Activated effector memory CD4-positive, alpha-beta T cell treated with Interleukin-2 at 50 U/mL for 16 hours (primary cell): ENCODE results near the gene NKD1.
A peak's percentile ranks its signal among the peaks of the same experiment; 100 is the strongest.

Experiments
- DNase-seq: peaks from one replicate; pipeline ENCODE4 v3.0.0-alpha.2; 2020

NKD1 gene

DNA sequence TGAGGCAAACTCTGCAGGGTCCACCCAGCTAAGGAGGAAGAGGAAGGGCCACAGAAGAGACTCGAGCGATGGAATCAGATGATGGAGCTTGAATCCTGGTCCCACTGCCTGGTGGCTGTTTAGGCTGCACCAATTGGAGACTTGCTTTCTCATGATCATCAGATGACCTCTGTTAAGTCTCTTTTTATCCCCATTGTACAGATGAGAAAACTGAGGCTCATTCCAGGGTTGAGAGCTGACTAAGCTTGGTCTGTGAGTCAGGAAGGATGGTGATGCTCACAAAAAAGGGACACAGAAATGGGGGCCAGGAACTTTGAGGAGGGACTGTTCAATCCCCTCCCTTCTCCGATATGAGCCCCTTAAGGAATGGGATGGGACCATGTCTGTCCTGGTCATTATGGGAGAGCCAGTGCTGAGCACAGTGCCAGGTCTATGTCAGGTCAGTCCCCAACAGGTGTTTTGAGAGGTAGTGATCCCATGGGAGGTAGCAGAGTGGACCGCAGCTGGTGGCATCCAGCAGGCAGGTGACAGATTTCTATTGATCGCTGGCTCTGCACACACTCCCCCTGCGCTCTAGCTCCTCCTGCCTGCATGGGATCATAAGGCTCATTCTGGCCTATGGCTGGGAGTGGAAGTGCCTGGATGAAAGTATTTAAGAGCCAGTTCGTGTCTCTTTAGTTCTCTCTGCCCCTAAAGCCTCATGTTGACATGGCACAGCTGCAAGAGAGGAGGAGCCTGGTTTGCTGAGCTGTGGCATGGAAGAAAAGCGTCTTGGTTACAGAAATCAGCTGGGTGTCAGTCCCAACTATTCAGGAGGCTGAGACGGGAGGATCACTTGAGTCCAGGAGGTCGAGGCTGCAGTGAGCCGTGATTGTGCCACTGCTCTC, 105.7 kb downstream of the NKD1 start:
- DNase-seq, result no peak

DNA sequence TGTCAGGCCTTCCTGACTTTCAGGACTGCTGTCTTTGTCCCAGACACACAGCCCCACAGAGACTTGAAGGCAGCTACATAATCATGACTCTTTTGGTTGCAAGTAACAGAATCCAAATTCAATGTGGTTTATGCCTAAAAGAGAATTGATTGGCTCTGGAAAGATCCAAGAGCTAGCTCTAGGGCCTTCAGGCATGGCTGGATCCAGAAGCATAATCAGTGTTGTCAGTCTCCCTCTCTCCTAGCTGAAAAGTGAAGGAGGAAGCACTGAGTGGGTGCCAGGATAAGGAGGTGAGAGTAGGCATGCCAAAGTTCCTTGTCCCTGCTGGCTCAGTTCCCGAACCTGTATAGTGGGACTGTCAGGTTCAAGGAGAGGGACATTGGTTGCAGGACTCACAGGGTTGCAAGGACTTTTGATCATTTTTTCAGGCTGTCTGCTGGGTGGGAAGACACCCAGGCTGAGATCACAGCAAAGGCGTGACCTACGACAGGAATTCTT, 107.4 kb downstream of the NKD1 start:
- no peak for DNase-seq

DNA sequence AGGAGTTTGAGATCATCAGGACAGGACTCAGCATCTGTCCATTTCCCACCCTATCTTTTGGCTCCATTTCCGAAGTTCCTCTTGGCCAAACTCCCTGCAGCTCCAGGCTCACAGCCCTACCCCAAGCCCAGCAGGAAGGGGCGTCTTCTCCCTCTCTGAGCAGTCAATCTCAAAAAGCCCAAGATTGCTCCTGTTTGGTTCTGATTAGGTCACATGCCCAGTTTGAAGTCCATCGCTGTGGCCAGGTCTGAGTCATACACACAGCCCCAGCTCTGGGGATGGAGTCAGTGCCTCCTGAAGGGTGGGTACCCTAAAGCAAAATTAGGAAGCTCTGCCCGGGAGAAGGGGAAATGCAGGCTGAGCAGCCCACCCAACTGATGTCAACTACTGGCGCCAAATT, 109.0 kb downstream of the NKD1 start:
- no peak for DNase-seq

DNA sequence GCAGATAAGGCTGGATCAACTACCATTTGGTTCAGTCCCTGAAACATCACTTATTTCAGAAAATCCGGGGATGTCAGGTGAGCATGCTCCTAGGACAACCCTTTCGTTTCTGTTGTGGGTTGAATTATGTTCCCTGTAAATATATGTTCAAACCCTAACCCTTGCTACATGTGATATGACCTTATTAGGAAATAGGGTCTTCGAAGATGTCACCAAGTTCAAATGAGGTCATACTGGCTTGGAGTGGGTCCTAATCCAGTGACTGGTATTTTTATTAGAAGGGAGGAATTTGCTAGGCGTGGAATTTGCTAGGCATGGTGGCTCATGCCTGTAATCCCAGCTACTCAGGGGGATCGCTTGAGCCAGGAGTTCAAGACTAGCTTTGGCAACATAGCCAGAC, 111.6 kb downstream of the NKD1 start:
- no peak for DNase-seq

DNA sequence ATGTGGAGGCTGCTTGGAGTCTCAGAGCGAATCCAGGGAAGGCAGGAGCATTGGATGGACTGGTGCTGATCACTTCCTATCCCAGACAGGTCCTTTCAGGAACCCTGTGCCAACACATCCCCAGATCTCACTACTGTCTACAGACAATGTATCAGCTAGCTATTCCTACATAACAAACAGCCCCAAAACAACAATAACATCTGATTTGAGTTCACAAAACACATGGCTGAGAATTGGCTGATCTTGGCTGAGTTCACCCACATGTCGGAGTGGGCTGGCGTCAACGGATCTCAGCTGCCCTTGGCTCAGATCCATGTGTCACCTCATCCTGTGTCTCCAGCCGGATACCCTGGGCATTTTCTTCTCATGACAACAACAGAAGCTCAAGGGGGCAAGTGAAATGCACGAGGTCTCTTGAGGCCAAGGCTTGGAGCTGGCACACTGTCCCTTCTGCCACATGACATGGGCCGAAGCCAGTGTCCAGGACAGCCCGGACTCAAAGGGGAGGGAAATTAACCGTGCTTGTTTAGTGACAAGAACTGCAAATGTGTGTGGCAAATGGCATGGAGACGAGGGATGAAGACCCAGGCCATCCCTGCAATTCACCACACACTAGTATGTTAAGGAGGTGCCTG, 114.2 kb downstream of the NKD1 start:
- no peak for DNase-seq

DNA sequence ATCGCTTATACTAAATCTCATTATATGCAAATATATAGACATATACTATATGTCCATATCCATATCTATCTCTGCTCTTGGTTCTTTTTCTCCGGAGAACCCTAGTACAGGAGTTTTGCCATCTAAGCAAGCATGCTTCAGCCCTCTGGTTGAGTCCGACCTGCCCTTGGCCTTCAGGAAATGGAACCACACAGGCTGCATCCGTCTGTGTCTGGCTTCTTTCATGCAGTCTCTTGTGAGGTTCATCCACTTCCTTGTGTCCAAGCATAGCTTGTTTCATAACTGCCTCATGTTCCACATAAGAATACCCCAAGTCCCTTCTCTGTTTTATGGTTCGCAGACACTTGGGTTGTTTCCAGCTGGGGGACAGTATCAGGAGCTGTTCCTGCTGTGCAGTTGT, 116.1 kb downstream of the NKD1 start:
- no peak for DNase-seq

DNA sequence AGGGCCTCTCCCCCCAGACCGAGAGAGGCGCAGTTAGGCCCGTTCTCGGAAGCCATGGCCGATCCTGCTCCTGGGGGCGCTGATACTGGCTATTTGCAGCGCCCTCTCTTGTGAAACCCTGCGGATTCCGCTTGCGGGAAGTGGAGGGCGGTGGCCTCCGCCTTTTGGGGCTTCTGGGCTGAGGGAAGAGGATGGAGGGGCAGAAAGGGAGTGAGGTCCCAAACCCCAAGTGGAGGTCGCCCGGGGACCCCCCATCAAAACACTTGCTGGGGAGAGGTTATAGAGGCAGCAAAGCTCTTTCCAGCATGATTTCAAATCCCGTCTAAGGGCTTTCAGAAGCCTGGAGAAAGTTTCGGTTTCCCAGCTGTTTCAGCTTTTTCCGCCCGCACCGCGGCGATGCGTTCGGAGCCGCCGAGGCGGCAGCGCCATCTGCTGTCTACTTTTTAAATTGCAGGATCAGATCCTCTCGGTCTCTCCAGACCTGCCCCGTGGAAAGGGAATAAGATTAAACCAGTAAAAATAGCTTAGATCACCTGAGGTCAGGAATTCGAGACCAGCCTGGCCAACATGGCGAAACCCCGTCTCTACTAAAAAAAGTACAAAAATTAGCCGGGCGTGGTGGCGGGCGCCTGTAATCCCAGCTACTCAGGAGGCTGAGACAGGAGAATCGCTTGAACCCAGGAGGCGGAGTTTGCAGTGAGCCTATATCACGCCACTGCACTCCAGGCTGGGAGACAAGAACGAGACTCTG, 117.1 kb downstream of the NKD1 start:
- DNase-seq, result peak; percentile 72

DNA sequence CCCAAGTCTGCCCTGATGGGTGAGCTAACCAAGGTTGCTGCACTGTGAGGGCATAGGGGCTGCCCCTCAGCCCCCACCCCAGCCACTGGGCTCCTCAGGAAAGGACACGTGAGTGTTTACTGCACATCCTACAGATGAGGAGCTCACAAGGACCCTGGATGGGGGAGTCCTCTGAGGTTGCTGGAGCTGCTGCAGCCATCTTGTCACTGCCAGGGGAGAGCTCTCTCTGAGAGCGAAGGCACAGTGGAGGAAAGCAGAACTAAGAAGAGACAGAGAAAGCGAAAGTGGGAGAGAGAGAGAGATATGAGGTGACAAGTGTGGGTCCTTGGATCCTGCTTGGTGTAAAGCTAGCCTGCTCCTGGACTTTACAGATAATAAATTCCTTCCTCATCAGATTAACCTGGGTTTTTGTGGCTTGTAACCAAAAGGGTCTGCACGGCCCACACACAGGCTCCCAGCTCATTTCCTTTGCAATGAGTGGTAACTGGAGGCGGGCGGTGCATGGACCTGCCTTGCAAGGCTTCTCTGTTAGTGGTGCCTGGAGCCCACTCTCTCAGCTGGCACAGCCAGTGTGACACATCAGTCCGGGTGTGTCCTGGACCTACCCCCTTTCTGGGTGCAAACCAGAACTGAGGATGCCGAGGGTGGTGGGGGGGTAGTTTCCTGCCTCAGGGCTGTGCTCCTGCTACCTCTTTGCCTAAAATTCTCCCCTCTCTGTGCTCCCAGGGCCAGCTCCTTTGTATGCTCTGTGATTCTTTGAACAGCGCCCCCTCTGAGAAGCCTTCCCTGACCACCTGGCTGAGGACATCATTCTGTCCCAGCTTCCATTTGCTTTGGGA, 118.7 kb downstream of the NKD1 start:
- DNase-seq, result peak; percentile 37

DNA sequence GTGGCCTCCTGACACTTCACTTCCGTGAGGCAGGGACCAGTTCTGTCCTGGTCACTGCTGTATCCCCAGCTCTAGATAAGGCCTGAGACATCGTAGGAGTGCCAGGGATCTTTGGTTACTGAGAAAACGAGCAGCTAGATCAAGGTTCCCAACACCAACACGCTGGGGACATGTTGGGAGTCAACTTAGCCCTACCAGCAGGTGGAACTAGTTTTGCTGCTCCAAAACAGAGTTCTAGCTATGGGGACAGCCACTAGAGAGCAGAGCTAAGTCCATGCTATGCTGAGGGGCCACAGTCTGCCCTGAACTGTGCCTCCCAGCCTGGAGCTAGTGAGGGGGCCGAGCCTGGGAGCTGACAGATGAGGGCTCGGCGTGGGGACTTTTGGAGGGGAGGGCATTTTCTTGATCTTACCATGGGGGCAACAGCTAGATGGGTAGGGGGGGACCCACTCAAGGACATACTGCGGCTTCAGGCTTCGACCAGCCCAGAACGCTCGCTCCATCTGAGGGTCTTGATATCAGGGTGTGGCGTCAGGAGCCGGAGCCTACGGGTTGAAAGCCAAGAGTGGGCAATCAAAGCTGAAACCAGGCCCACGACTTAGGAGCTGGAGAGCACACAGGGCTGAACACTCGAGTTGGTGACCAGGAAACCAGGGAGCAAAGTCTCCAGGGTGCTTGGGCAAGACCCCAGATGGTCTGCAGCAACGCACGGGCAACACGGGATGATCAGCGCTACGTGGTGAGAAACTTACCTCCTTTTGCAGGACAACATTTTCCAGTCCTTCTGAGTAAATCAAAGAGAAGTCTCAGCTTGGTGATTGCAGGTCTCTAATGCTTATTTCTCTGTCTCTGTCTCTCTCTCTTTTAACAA, 119.5 kb downstream of the NKD1 start:
- DNase-seq, result no peak

DNA sequence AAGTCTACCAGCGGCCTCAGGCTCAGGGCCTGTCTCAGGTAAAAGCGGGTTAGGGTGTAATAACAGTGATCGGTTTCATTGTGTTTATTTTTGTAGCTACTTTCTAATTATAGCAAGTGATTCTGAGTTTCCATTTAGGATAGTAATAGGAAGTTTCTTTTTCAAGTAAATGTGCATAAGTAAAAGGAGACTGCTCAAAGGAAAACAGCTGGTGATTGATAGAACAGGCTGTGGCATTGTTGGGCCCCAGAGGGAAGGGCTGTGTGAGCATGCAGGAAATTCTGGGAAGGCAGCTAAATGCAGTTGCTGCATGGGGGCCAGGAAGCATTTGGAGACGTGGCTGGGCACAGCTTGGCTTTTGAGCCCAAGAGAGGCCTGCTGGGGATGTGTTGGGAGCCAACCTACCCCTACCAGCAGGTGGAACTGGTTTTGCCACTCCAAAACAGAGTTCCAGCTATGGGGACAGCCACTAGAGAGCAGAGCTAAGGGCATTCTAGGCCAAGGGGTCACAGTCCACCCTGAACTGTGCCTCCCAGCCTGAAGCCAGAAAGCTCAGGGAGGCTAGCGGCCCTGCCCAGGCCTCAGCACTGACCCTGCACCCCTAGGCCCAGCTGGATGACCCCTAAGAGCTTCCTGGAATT, 120.3 kb downstream of the NKD1 start:
- no peak for DNase-seq

DNA sequence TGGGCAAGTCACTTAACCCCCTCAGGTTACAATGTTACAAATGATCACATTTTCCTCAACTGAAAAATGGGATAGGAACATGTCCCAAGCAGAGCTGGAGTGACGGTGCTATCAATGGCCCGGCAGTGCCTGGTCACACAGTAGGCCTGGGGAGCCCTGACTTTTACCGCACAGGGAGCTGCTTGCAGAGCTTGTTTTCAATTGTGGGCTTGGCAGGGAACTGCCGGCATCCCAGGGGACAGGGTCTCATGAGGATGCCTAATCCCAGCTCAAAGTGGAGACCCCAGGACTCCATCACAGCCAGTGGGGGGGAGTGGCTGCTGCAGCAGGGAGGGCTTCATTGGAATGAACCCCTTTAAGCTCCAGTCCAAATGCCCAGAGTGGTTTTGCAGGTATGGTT, 121.5 kb downstream of the NKD1 start:
- DNase-seq, result no peak

DNA sequence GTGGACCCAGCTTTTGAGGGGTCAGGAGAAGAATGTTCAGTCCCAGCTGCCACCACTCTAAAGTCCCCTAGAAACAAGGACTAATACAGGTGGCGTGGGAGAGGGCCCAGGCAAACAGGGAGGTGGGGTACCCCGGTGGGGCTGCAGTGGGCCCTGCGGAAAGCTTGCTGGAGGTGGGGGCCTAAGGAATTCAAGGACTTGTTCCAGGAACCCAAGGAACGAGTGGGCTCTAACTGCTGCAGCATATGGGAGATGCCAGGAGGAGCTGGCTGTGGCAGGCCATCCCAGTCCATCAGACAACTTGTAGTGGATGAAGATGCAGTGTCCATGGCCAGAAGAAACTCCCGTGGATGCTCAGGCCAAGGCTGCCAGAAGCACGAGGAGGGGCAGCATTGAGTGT, 122.3 kb downstream of the NKD1 start:
- DNase-seq, result no peak

DNA sequence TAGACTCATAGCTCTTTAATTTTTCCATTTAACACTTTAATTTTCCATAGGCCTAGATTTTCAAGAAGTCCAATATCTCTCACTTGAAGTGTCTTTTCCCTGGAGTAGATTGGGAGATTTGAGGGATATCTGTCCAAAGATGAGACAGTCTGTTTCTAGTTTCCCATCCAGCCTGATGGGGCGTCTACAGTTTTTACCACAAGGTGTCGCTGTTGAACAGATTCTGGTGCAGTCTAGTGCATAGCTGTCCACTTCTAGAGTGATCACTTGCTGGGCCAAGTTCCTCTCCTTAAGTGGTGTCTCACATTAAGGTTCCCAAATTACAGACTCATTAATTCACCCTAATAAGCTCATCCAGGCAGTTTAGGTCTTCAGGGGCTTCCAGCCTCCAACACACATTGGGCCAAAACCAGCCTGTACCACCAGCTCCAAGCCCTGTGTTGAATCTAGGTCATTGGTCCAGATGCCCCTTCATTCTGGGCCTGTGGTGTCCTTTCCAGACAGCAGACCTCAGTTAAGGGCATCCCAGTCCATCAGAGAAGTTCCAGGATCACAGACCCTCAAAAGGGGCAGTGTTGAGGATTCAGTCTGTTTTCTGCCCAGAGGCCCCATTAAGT, 123.6 kb downstream of the NKD1 start:
- DNase-seq, result peak; percentile 28

DNA sequence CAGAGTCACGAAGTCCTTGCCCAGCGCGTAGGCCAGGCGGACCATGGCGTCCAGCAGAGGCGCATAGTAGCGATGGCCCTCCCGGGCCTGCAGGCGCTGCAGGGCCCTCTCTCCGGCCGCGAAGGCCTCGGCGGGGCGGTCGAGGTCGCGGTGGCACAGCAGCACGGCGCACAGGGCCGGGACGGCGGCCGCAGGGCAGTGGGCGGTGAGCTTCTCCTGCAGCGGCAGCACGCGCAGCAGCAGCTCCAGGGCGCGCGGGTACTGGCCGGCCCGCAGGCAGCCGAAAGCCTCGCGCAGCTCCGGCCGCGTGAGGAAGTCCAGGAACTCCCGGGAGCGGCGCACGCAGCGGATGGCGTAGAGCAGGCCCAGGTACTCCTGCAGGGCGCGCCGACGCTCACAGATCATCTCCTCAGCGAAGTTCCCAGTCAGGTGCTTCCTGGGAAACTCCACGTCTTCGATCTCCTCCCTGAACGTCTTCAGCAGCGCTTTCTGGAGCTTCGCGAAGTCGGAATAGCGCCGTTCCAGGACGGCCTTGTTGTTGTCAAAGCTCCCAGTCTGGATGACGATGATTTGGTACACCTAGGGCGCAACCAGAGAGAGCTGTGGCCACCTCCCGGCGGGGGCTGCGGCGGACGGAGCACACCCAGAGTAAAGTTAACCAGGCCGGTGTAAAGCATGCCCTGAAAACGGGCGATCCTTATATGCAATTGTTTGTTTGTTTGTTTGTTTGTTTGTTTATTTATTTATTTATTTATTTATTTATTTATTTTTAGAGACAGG, 125.5 kb downstream of the NKD1 start:
- no peak for DNase-seq

DNA sequence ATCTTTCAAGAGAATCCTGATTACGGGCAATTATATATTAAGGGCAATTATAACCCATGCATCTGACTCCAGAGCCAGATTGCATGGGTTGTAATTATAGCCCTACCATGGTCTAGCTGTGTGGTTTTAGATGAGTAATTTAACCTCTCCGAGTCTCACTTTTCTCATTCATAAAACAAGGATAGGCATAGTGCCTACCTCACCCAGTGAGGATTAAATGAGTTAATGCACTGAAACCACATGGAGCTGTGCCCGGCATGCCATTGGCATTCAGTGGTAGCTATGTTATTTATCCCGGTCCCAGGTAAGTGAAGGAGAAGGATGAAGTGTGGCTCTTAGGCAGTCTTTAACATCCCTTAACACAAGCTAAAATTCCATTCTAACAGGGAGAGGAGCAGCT, 126.6 kb downstream of the NKD1 start:
- no peak for DNase-seq

DNA sequence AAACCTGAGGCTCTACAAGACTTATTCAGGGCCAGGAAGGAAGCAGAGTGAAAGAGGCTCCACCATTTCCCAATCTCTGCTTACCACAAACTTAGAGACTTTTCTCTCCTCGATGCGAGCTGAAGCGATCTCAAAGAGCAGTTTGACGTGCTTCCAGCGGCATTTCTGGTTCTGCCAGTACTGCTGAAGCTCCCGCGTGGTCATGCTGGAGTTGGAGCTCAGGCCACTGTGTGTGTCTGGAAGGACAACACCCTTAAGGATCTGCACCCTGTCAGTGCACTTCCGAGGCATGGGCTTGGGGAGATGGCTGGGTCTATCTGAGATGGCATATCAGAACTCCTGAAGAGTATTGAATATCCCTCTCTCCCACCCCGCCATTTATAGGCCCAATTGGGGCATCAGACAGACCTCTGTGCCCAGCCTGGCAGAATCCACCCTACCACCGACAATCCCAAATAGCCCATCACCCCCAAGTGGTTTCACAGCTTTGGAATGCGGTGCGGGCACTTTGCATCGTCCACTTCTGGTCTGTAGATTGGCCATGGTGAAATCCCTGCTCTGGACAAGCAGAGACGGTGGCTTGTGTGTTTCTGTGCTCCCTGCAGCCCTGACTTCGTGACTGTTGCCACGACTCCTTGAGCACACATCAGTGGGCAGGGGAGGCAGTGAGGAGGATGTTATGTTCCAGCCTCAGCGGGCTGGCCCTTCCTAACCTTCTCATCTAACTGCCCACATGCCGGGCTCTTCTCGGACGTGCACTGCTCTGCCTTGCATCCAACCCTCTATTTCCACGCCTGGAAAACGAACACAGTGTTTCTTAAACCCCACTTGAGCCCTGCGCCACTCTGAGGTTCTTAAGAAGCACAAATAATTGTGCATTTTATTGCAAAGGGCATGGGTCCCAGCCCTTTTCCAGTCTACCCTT, 127.8 kb downstream of the NKD1 start:
- DNase-seq, result no peak

DNA sequence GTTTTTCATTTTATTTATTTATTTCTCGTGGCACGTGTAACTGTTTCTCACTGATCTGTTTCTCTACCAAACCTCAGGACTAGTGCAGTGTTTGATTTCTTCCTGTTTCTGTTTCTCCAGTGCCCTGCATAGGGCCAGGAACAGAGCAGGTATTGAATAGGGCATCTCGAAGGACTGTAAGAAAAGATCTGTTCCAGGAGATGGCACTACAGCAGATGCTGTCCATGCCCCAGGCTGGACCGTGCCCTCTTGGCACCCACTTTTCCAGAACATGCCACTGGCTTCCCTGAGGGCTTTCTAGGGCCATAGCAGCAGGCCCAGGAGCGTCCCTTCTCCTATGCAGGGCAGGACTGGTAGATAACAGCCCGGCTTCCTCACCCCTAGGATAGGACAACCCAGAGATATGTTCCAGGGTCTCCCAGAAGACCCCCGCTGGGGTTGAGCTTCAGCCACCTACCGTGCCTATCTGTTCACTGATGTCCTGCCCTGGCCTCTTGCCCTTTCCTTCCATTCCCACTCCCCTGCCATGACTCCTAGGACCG, 128.6 kb downstream of the NKD1 start:
- no peak for DNase-seq

DNA sequence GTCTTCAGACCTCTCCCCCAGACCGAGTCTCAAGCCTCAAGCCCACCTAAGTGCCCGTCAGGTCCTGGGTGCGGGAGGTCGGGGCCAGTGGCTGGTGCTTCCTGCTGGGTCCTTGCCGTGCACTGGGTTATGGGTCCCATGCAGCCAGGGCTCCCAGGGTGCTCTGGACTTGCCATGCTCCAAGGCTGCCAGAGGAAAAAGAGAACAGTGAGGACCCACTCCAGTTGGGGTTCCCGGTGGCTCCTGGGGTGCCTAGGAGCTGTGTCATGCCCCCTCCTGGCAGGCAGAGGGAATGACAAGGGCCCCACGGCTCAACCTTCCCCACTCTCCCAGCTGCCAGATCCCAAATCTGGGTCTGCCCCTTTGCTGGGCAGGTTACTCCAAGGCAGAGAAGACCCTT, 129.2 kb downstream of the NKD1 start:
- DNase-seq, result no peak
